ENCODE results near the gene SMAD9.

SMAD9 gene

GRCh38 chr13:36903925-36904595 lies 16.0 kb downstream of the SMAD9 start:
- Histone ChIP-seq H3K4me2 (ENCODE audit: low read length) (no peak overlapping the region), H3K9me2 (replicated peaks; ENCODE audit: control insufficient read depth, low read length) (no peaks in the 10 kb centered on the region), H3K27ac (ENCODE audit: low read depth, low read length) (no peak overlapping the region), H3K4me3 (ENCODE audit: low read length) (no peak overlapping the region), H3K36me3 (ENCODE audit: control insufficient read depth, low read length) (no peaks in the 10 kb centered on the region), H3K27me3 (ENCODE audit: control insufficient read depth, low read length) (peaks cover 8% of the 10 kb centered on the region), H3K79me2 (ENCODE audit: control insufficient read depth, low read length) (no peaks in the 10 kb centered on the region), H3K9me3 (ENCODE audit: control insufficient read depth, insufficient read depth, low read length) (no peaks in the 10 kb centered on the region), H3F3A (ENCODE audit: control insufficient read depth, insufficient read depth) (no peaks in the 10 kb centered on the region), H4K20me1 (ENCODE audit: control insufficient read depth, insufficient read depth, low read depth, low read length) (no peaks in the 10 kb centered on the region), H3K4me1 (ENCODE audit: control insufficient read depth, low read length) (peaks cover 19% of the 10 kb centered on the region)
- no peak for TF ChIP-seq EZH2phosphoT487 (IDR thresholded peaks at IDR 0.05; ENCODE audit: borderline replicate concordance, low read length)
- TF ChIP-seq CTCF (IDR thresholded peaks at IDR 0.05; ENCODE audit: low read depth, low read length, poor library complexity, severe bottlenecking): no peak

- Histone ChIP-seq H3K4me2 (ENCODE audit: low read length) (no peak overlapping the region), H4K20me1 (ENCODE audit: control insufficient read depth, insufficient read depth, low read depth, low read length) (no peaks in the 10 kb centered on the region), H3K36me3 (ENCODE audit: control insufficient read depth, low read length) (no peaks in the 10 kb centered on the region), H3K4me3 (ENCODE audit: low read length) (no peak overlapping the region), H3K27ac (ENCODE audit: low read depth, low read length) (no peak overlapping the region), H3K79me2 (ENCODE audit: control insufficient read depth, low read length) (no peaks in the 10 kb centered on the region), H3K4me1 (ENCODE audit: control insufficient read depth, low read length) (no peaks in the 10 kb centered on the region), H3K9me2 (replicated peaks; ENCODE audit: control insufficient read depth, low read length) (no peaks in the 10 kb centered on the region; the same call in 1 of the 2 replicates), H3F3A (ENCODE audit: control insufficient read depth, insufficient read depth) (no peaks in the 10 kb centered on the region), H3K9me3 (ENCODE audit: control insufficient read depth, insufficient read depth, low read length) (peaks cover 3% of the 10 kb centered on the region; the same call in 1 of the 2 replicates), H3K27me3 (ENCODE audit: control insufficient read depth, low read length) (peaks cover 19% of the 10 kb centered on the region)
- TF ChIP-seq EZH2phosphoT487 (IDR thresholded peaks at IDR 0.05; ENCODE audit: borderline replicate concordance, low read length) (no peak), CTCF (IDR thresholded peaks at IDR 0.05; ENCODE audit: low read depth, low read length, poor library complexity, severe bottlenecking) (no peak)
These were observed 22.9 kb downstream of the SMAD9 start for GRCh38 chr13:36897054-36897616.

- Histone ChIP-seq H3K4me1 (ENCODE audit: control insufficient read depth, low read length) (no peaks in the 10 kb centered on the region), H3K27ac (ENCODE audit: low read depth, low read length) (no peak overlapping the region), H3K36me3 (ENCODE audit: control insufficient read depth, low read length) (no peaks in the 10 kb centered on the region), H3K4me3 (ENCODE audit: low read length) (no peak overlapping the region), H3F3A (ENCODE audit: control insufficient read depth, insufficient read depth) (no peaks in the 10 kb centered on the region), H4K20me1 (ENCODE audit: control insufficient read depth, insufficient read depth, low read depth, low read length) (no peaks in the 10 kb centered on the region), H3K27me3 (ENCODE audit: control insufficient read depth, low read length) (peaks cover 11% of the 10 kb centered on the region), H3K4me2 (ENCODE audit: low read length) (no peak overlapping the region), H3K9me2 (replicated peaks; ENCODE audit: control insufficient read depth, low read length) (no peaks in the 10 kb centered on the region), H3K9me3 (ENCODE audit: control insufficient read depth, insufficient read depth, low read length) (no peaks in the 10 kb centered on the region), H3K79me2 (ENCODE audit: control insufficient read depth, low read length) (no peaks in the 10 kb centered on the region)
- no peak for TF ChIP-seq EZH2phosphoT487 (IDR thresholded peaks at IDR 0.05; ENCODE audit: borderline replicate concordance, low read length)
- no peak for TF ChIP-seq CTCF (IDR thresholded peaks at IDR 0.05; ENCODE audit: low read depth, low read length, poor library complexity, severe bottlenecking)
These were observed 28.3 kb downstream of the SMAD9 start for GRCh38 chr13:36891752-36892151.

All from DOHH2 (cell line).